Stomach smooth muscle (tissue), 2 donors: ENCODE data around the gene KIAA1671.

ENCODE experiments used
- H3K27ac ChIP-seq: one replicate; pipeline ENCODE4 v1.7.0; 2013; ENCODE audit warnings: mild to moderate bottlenecking, low read length, inconsistent platforms
- H3K27me3 ChIP-seq, 2 donors: one replicate each; pipeline ENCODE4 v1.7.0; 2013; ENCODE audit warnings: low read length in 2 of 2; ENCODE audit not compliant: insufficient read depth in 2 of 2, control insufficient read depth in 1 of 2
- H3K36me3 ChIP-seq, 2 donors: one replicate each; pipeline ENCODE4 v1.7.0; 2013; ENCODE audit warnings: low read length in 2 of 2; ENCODE audit not compliant: control insufficient read depth in 2 of 2, insufficient read depth in 2 of 2
- H3K4me1 ChIP-seq: one replicate; pipeline ENCODE4 v1.7.0; 2013; ENCODE audit warnings: low read length; ENCODE audit not compliant: control insufficient read depth, insufficient read depth
- H3K4me3 ChIP-seq, 2 donors: one replicate each; pipeline ENCODE4 v1.7.0; 2013; ENCODE audit warnings: low read length in 2 of 2
- H3K9ac ChIP-seq, 2 donors: one replicate each; pipeline ENCODE4 v1.7.0; 2013; ENCODE audit warnings: low read length in 2 of 2, mild to moderate bottlenecking in 1 of 2
- H3K9me3 ChIP-seq, 2 donors: one replicate each; pipeline ENCODE4 v1.7.0; 2013; ENCODE audit warnings: low read length in 2 of 2; ENCODE audit not compliant: control insufficient read depth in 2 of 2
- donor health status: healthy.
- donor health status: Pancreatic carcinoma.

The KIAA1671 gene

DNA sequence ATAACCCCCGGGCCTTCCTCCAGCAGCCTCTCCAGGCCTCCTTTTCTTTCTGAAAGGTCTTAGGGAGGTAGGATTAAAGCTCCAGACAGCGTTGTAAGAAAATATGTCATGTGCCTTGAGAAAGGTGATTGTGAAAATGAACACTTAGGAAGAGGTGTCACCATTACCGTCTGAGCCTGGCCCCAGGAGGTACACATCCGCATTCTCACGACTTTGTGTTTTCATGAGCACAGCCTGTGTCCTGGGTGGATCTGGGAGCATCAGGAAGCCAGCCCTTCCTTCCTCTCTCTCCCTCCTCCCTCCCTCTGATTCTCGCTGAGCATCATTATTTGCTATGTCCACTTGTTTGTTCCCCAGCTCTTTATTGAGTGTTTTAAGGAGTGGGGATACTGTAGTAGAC, 142.1 kb downstream of the KIAA1671 start:
- no peak overlapping the region for H3K9ac ChIP-seq
- no peaks in the 10 kb centered on the region for H3K9me3 ChIP-seq
- no peak overlapping the region for H3K4me3 ChIP-seq
- peaks cover 3% of the 10 kb centered on the region for H3K4me1 ChIP-seq
- H3K27ac ChIP-seq = no peak overlapping the region
- no peaks in the 10 kb centered on the region for H3K27me3 ChIP-seq
- H3K36me3 ChIP-seq = no peaks in the 10 kb centered on the region

DNA sequence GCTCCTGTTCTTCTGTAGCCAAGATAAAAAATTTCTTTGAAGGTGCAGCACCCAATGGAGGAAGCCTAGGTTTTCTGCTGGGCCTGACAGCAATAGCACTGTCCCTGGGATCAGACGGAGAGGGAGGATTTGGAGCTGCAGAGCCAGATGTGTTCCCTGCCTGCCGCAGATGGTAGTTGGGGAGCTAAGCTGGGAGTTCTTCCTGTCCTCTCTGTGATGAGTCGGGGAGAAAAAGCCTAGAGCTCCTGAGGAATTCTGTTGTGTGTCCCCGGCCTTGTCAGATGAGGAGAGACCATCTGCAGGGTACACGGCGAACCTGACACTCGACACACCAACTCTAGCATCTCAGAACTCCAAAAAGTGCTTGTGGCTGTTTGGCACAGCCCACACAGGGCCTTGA, 143.4 kb downstream of the KIAA1671 start:
- Histone ChIP-seq H3K9me3 (no peaks in the 10 kb centered on the region), H3K36me3 (no peaks in the 10 kb centered on the region), H3K9ac (no peak overlapping the region), H3K27me3 (no peaks in the 10 kb centered on the region), H3K27ac (no peak overlapping the region), H3K4me1 (peaks cover 3% of the 10 kb centered on the region), H3K4me3 (no peak overlapping the region)

DNA sequence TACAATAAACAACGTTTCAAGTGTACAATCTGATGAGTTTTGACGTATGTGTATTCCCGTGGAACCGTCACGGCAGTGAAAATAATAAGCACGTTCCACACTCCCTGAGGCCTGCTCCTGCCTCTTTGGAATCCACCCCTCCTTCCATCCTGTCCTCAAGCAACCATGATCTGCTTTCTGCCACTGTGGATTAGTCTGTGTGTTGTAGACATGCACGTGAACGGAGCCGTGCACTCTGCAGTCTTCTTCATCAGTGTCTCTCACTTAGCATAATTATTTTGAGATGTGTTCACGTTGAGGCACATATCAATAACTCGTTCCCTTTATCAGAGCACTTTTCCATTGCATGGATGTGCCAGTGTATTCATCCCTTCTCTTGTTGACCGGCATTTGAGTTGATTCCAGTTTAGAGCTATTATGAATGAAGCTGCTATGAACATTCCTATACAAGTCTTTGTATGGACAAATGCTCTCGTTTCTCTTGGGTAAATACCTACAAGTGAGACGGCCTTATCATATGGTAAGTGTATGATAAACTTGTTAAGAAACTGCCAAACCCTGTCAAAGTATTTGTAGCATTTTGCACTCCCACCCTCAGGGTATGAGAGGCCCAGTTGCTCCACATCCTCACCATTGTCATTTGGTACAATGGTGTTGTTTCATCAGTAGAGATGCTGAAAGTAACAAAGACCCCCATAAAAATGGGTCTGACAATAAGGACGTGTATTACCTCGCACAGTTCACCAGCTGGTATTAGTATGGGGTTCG, 144.3 kb downstream of the KIAA1671 start:
- Histone ChIP-seq H3K27me3 (no peaks in the 10 kb centered on the region), H3K9me3 (no peaks in the 10 kb centered on the region), H3K36me3 (no peaks in the 10 kb centered on the region), H3K27ac (no peak overlapping the region), H3K4me3 (no peak overlapping the region), H3K4me1 (peaks cover 3% of the 10 kb centered on the region), H3K9ac (no peak overlapping the region)

DNA sequence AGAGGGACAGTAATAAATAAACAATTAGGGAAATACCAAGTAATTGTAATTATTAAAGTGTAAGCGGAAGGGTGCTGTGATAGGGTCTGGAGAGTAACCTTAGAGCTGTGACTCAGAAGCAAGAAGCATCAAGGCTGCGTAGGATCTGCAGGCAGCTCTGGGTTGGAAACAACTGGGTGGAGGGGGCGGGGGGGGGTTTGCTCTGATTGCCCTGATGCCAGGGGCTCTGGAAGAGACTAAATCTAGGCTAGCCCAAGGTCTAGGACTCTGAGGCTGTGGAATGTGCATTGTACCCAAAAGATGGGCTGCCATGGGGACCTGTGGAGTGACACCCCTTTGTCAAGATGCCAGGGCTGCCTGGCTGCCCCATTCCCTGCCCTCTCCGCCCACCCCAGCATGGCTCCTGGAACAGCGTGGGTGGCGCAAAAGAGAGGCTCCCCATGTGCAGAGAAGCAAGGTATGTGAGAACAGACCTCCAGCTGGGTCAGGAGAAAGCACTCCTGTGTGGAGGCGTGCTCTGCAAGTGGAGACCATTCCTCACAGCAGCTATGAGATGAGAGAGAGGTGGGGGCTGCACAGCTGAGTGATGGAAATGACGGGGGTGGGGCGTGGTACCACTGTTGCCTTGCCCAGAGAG, 146.0 kb downstream of the KIAA1671 start:
- H3K4me3 ChIP-seq = no peak overlapping the region
- H3K4me1 ChIP-seq = peaks cover 3% of the 10 kb centered on the region
- H3K27ac ChIP-seq = no peak overlapping the region

DNA sequence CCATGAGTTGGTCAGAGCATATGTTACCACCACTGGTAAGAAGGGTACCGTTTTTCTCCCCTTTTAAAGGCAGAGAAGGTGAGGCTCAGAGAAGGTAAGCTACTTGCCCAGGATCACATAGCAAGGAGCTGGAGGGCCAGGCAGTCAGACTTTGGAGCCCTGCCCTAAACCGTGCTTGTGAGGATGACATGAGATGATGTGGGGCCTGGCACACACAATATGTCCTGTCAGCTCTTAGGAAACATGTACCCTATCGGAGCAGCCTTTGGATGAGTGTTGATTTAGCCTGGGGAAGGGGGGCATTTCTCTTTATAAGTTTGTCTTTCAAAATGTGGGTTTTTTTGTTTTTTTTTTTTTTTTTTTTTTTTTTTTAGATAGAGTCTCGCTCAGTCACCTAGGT, 146.7 kb downstream of the KIAA1671 start:
- Histone ChIP-seq H3K9me3 (no peaks in the 10 kb centered on the region), H3K4me3 (no peak overlapping the region), H3K36me3 (no peaks in the 10 kb centered on the region), H3K9ac (no peak overlapping the region), H3K27me3 (no peaks in the 10 kb centered on the region), H3K27ac (no peak overlapping the region), H3K4me1 (peaks cover 3% of the 10 kb centered on the region)

More for the DNA sequence above, 146.0 kb downstream of the KIAA1671 start:
- Histone ChIP-seq H3K36me3 (no peaks in the 10 kb centered on the region), H3K9ac (no peak overlapping the region), H3K9me3 (no peaks in the 10 kb centered on the region), H3K27me3 (no peaks in the 10 kb centered on the region)

DNA sequence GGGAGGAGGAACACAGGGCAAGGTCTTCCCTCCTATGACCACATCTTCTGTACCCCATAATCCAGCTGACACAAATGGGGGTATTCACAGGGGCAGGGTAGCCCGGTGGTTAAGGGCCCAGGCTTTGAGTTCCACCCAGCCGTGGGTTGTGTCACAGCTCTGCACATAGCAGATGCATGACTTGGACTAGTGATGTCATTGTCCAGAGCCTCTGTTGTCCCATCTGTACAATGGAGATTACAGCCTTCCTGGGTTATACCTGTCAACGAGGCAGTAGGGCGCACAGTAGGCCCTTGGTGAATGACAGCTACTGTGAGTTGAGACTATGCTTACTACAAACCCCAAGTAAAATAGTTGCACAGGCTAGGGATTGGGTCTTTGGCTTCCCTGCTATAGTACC, 147.9 kb downstream of the KIAA1671 start:
- H3K4me1 ChIP-seq = peaks cover 3% of the 10 kb centered on the region
- H3K27ac ChIP-seq = no peak overlapping the region
- H3K4me3 ChIP-seq = no peak overlapping the region
- no peaks in the 10 kb centered on the region for H3K9me3 ChIP-seq
- H3K27me3 ChIP-seq = no peaks in the 10 kb centered on the region
- H3K9ac ChIP-seq = no peak overlapping the region
- no peaks in the 10 kb centered on the region for H3K36me3 ChIP-seq

DNA sequence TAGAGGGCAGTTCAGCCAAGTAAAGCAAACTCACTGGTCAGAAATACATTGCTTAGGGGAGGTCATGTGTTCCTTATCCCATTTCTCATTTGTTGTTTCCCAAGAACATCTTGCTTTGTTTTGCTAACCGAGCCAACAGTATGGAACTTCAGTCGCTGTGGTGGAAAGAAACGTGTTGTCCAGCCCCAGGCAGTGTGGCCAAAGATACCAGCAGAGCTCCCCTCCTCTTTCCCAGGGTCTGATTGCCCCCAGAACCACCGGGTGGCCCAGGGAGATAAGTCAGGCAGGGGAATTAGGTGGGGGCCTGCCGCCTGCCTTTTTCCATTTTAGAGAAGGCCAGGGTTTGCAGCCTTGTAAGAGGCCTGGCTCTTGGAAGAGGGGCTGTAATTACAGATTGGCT, 148.4 kb downstream of the KIAA1671 start:
- Histone ChIP-seq H3K36me3 (no peaks in the 10 kb centered on the region), H3K9me3 (no peaks in the 10 kb centered on the region), H3K4me3 (no peak overlapping the region), H3K27ac (no peak overlapping the region), H3K9ac (no peak overlapping the region), H3K4me1 (peaks cover 3% of the 10 kb centered on the region), H3K27me3 (no peaks in the 10 kb centered on the region)

DNA sequence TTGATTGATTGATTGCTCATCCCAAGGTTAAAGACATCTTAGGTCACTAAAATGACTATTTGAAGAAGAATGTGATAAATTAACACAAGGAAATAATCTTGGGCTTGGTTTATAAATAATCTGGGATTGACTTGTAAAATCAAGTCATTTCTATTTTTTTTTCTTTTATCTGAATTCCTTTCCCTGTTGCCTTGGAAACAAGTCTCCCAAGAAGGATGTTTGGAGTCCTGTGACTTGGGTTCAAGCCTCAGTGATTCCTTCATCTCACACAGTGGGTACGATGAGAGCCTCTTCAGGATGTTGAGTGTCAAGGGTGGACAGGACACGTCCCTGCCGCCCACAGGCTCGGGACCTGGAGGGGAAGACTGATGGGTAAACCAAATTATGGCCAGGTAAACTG, 149.0 kb downstream of the KIAA1671 start:
- no peak overlapping the region for H3K27ac ChIP-seq
- peaks cover 3% of the 10 kb centered on the region for H3K4me1 ChIP-seq

DNA sequence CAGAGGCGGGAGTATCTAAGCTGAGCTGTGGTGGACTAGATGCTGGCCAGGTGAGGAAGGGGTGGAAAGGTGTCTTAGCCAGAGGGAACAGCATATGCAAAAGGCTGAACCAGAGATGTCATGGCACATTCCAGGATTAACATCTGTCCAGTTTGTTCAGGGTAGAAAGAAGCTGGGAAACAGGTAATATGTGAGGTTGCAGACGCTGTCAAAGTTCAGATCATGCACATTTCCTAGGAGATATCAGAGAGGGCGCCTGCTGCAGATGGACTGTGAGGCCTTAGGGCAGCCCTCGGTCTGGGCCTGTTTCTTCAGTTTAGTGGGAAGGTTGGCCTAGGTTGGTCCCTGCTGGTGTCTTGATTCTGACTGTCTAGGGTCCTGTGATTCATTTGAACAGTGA, 149.5 kb downstream of the KIAA1671 start:
- Histone ChIP-seq H3K27me3 (no peaks in the 10 kb centered on the region), H3K4me3 (no peak overlapping the region), H3K9ac (no peak overlapping the region), H3K27ac (no peak overlapping the region), H3K36me3 (no peaks in the 10 kb centered on the region), H3K9me3 (no peaks in the 10 kb centered on the region), H3K4me1 (peaks cover 3% of the 10 kb centered on the region)

More for the DNA sequence above, 149.0 kb downstream of the KIAA1671 start:
- H3K27me3 ChIP-seq = no peaks in the 10 kb centered on the region
- no peak overlapping the region for H3K4me3 ChIP-seq
- H3K36me3 ChIP-seq = no peaks in the 10 kb centered on the region
- no peaks in the 10 kb centered on the region for H3K9me3 ChIP-seq
- no peak overlapping the region for H3K9ac ChIP-seq

DNA sequence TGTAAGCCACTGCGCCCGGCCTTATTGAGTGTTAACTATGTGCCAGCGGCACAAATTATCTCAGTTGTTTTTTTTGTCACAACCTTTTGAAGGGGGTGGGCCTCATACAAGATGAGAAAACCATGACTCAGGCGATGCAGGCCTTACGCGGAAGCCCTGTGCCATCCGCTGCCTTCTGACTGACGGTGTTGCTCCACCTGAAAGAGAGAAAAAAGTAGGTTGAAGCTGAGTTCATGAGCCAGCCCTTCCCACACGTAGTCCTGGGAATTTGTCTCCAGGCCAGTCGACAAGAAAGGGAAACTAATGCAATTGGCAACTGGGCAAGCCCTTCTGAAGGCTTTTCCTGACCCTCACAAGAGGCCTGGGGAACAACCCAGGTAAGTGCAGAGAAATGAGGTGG, 150.2 kb downstream of the KIAA1671 start:
- Histone ChIP-seq H3K4me3 (no peak overlapping the region), H3K9ac (no peak overlapping the region), H3K36me3 (no peaks in the 10 kb centered on the region), H3K4me1 (peaks cover 3% of the 10 kb centered on the region), H3K27me3 (no peaks in the 10 kb centered on the region), H3K27ac (no peak overlapping the region), H3K9me3 (no peaks in the 10 kb centered on the region)

DNA sequence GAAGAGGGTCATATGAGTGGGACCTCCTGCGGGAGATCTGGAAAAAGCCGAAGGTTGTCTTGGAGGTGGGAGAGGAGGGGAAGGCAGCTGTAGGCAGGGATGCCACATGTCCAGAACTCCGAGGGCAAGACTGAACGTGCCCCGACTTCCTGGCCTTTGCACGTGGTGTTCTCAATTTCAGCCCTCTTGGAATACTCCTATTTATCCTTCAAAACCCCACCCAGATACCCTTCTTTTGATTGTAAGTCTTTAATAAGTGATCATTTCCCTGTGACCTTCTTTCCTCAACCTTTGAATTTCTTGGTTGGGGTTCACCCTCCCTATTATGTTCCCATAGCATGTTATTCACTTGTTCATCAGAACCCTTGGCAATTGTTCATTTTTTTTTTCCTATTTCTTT, 151.9 kb downstream of the KIAA1671 start:
- H3K27ac ChIP-seq = no peak overlapping the region
- peaks cover 0 to 4% of the 10 kb centered on the region in 2 donors for H3K9me3 ChIP-seq
- no peak overlapping the region for H3K9ac ChIP-seq
- no peaks in the 10 kb centered on the region for H3K36me3 ChIP-seq
- H3K4me3 ChIP-seq = no peak overlapping the region
- H3K4me1 ChIP-seq = no peaks in the 10 kb centered on the region
- H3K27me3 ChIP-seq = no peaks in the 10 kb centered on the region
